SW 1271 (cell line): ENCODE results near the gene SMAD3.
"Not testable (repeated sequence)": the region's sequence is repeated elsewhere in the genome, so short reads cannot be mapped to it uniquely, and the experiment has no call there.

Source experiments
- DNase-seq, 2 experiments: peaks; one replicate each; lab custom pipeline; 2025; lab: John Stamatoyannopoulos, UW

The SMAD3 gene

GRCh38 chr15:67065531-67066005 is at the start of gene SMAD3:
SMAD3 (plus strand) TSS chr15:67065602; CDS start chr15:67066155, 553 bp downstream.
- DNase-seq, result peak; percentile 61 to 86

- DNase-seq, result no peak
Measured at GRCh38 chr15:67017311-67017710, 48.1 kb upstream of the SMAD3 start.

GRCh38 chr15:67018026-67018425 is 47.4 kb upstream of the SMAD3 start:
- DNase-seq, result no peak

- no peak for DNase-seq
Measured at GRCh38 chr15:67018441-67018840, 47.0 kb upstream of the SMAD3 start.

- no peak for DNase-seq
Measured at GRCh38 chr15:67019069-67019468, 46.3 kb upstream of the SMAD3 start.

GRCh38 chr15:67019884-67020520 is 45.4 kb upstream of the SMAD3 start:
- DNase-seq, result no peak

GRCh38 chr15:67020668-67021067 is 44.7 kb upstream of the SMAD3 start:
- not testable (repeated sequence) for DNase-seq

GRCh38 chr15:67021455-67021854 is 43.9 kb upstream of the SMAD3 start:
- DNase-seq, result no peak

GRCh38 chr15:67022587-67023105 is 42.8 kb upstream of the SMAD3 start:
- DNase-seq, result no peak

GRCh38 chr15:67023517-67024313 is 41.7 kb upstream of the SMAD3 start:
- DNase-seq, result no peak

- peak; percentile 65 to 92 for DNase-seq
Measured at GRCh38 chr15:67024314-67024997, 40.9 kb upstream of the SMAD3 start.

GRCh38 chr15:67024998-67025368 is 40.4 kb upstream of the SMAD3 start:
- no peak for DNase-seq

- DNase-seq, result peak; percentile 48 to 86
Measured at GRCh38 chr15:67025719-67026609, 39.4 kb upstream of the SMAD3 start.

- DNase-seq, result no peak
Measured at GRCh38 chr15:67026610-67026967, 38.8 kb upstream of the SMAD3 start.

- not testable (repeated sequence) for DNase-seq
Measured at GRCh38 chr15:67028440-67028839, 37.0 kb upstream of the SMAD3 start.

GRCh38 chr15:67030036-67030762 is 35.2 kb upstream of the SMAD3 start:
- DNase-seq, result no peak

- DNase-seq, result no peak
Measured at GRCh38 chr15:67031331-67031730, 34.1 kb upstream of the SMAD3 start.

GRCh38 chr15:67032608-67033007 is 32.8 kb upstream of the SMAD3 start:
- no peak for DNase-seq

GRCh38 chr15:67033012-67033411 is 32.4 kb upstream of the SMAD3 start:
- DNase-seq, result no peak

- DNase-seq, result no peak
Measured at GRCh38 chr15:67033571-67034044, 31.8 kb upstream of the SMAD3 start.

- DNase-seq, result no peak
Measured at GRCh38 chr15:67035886-67036285, 29.5 kb upstream of the SMAD3 start.
